Stimulated activated CD8-positive, alpha-beta memory T cell treated with anti-CD3 and anti-CD28 coated beads, Interleukin-7, amount 100 ng/mL, for 48 hours (primary cell): ENCODE results near the gene TMEM165.
"Not testable (repeated sequence)": the region's sequence is repeated elsewhere in the genome, so short reads cannot be mapped to it uniquely, and the experiment has no call there.

Experiments
- DNase-seq, 2 donors: peaks; one replicate each; pipeline ENCODE4 v3.0.0-alpha.2; 2020; ENCODE audit warnings: low read depth in 1 of 2; ENCODE audit errors: extremely low read depth in 1 of 2

TMEM165 gene

GRCh38 chr4:55395529-55396307 is at the start of gene TMEM165:
Gene TMEM165, plus strand, starts transcription at chr4:55395957. Its CDS starts 233 bp downstream, at chr4:55396190.
- DNase-seq = peak; percentile 85 to 87

GRCh38 chr4:55345980-55346850 is 49.5 kb upstream of the TMEM165 start, which contains the start of gene SRD5A3:
Gene SRD5A3, plus strand, starts transcription at chr4:55346242. Its CDS starts 95 bp downstream, at chr4:55346337.
- peak; percentile 63 to 76 for DNase-seq

DNA sequence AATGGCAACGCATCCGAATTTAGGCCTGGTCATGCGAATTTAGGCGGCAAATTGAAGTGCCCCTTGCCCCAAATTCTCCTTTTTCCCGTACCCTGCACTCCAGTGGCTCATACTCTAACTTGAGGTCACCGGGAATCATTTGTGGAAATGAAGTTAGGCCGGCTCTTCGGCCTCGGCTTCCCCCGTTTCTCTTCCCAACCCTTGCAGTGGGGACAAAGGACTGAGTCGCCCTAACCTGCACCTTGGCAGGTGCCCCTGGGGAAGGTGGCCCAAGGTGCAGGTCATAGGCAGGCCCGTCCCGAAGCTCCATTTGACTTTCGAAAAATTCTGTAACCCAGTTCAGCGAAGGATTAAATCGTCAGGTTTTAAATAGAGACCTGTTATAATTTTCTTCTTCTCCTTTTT is 48.9 kb upstream of the TMEM165 start:
- no peak for DNase-seq

DNA sequence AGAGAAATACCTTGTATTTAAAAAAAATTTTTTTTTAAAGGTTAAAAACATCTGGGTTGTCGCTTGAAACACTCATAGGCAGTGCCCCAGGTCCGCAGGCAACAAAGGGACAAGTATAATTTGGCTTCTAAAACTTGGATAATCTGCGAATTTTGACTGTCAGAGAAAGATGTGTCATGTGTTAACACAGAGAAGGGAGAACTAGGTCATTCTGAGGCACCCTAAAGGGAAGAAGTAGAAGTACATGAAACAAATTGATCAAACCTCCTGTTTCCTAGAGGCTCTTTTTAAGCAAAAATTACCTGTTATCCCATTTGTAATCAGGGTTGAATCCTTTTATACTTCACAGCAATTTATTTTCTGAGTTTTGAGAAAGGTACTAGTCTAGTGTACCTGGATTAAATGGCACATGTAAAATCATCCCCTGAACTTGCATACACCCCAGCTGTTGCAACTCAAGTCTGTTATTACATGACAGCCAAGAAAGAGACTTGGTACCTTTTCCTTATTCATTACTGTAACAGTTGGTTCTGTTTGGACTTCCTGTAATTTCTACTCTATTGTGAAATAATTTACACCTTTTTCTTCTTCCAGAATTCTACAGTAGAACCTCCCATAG is 48.0 kb upstream of the TMEM165 start:
- DNase-seq = no peak

DNA sequence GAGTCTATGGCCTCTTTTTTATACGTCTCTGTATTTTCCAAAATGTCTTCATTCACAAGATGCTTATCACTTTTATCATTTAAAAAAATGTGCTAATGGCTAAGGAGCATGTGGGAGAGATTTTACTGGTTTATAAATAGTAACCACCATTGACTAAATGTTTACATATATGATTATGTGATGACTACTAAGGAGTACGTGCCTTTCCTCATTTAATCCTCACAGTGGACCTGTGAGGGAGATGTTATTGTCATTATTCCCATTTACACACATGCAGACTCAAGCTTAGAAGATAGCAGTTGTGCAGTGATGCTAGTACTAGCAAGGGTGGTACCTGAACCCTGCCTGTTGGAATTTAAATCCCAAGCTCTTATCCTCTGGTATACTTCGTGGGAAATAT is 47.3 kb upstream of the TMEM165 start:
- no peak for DNase-seq

DNA sequence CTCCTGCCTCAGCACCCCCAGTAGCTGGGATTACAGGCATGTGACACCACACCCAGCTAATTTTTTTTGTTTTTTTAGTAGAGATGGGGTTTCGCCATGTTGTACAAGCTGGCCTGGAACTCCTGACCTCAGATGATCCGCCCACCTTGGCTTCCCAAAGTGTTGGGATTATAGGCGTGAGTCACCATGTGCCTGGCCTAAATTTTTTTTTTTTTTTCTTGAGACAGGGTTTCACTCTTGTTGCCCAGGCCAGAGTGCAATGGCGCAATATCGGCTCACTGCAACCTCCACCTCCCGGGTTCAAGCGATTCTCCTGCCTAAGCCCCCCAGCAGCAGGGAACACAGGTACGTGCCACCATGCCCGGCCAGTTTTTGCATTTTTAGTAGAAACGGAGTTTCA is 44.9 kb upstream of the TMEM165 start:
- DNase-seq = not testable (repeated sequence)

GRCh38 chr4:55351824-55352223 is 43.9 kb upstream of the TMEM165 start:
- DNase-seq = no peak

GRCh38 chr4:55352726-55353125 is 43.0 kb upstream of the TMEM165 start:
- no peak for DNase-seq

- not testable (repeated sequence) for DNase-seq
These were observed 42.5 kb upstream of the TMEM165 start for GRCh38 chr4:55353228-55353747.

- no peak for DNase-seq
These were observed 41.1 kb upstream of the TMEM165 start for GRCh38 chr4:55354648-55355047.

GRCh38 chr4:55355555-55355954 is 40.2 kb upstream of the TMEM165 start:
- DNase-seq = no peak

DNA sequence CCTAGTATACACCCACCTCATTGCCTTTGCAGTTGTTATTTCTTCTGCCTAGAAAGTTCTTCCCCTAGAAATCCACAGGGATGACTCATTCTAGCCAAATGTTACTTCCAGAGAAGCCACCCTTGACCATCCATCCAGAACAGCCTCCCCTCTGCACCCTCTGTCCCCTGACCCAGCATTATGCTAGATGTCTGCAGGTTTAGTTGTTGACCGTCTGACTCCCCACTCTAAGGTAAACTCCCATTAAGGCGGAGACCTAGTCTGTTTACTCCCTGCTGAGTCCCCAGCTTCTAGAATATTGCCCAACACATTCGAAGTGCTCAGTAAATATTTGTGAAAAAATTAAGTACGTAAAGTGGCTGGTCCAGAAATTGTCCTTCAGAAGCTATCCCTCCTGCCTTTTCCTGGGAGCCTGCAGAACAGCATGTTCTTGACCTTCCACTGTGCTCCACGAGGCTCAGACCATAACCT is 38.7 kb upstream of the TMEM165 start:
- DNase-seq = no peak

DNA sequence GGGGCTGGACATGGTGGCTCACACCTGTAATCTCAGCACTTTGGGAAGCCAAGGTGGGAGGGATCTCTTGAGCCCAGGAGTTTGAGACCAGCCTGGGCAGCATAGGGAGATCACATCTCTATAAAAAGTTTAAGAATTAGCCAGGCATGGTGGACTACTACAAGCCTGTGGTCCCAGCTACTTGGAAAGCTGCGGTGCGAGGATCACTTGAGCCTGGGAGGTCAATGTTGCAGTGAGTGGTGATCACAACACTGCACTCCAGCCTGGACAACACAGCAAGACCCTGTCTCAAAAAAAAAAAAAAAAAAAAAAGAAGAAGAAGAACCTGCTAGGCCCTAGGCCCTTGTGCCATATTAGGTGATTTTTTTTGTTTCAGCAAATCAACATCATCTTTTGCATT is 37.5 kb upstream of the TMEM165 start:
- DNase-seq = no peak

- no peak for DNase-seq
These were observed 37.1 kb upstream of the TMEM165 start for GRCh38 chr4:55358668-55359067.

DNA sequence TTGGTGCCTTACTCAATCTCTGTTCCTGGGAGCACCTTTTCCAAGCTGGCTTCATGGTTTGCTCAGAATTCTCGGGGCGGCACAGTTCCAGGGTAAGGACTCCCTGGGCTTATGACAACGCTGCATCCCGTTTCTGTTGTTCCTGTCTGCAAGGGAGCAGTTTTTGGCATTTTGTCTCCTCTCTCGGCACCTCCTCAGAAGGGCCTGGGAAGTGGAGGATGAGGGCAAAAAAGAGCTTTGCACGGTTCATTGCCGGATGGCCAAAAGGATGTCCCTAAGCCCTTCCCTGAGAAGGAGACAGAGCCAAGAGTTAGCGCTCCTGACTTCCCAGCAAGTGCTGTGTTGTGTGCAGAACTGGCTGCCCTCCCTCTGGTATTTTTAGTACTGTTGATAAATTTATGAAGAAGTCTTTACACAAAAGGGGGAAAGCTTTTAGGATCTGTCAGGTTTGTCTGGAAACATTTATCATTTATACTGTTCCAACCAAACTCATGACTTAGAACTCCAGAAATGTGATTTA is 36.3 kb upstream of the TMEM165 start:
- no peak for DNase-seq

DNA sequence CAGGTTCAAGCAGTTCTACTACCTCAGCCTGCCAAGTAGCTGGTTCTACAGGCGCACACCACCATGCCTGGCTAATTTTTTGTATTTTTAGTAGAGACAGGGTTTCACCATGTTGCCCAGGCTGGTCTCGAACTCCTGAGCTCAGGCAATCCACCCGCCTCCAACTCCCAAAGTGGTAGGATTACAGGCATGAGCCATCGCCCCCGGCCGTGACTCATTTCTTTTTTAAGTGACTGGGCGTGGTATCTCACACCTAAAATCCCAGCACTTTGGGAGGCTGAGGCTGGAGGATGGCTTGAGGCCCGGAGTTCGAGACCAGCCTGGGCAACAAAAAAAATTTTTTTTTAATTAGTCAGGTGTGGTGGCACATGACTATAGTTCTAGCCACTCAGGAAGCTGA is 32.8 kb upstream of the TMEM165 start:
- DNase-seq = not testable (repeated sequence)

DNA sequence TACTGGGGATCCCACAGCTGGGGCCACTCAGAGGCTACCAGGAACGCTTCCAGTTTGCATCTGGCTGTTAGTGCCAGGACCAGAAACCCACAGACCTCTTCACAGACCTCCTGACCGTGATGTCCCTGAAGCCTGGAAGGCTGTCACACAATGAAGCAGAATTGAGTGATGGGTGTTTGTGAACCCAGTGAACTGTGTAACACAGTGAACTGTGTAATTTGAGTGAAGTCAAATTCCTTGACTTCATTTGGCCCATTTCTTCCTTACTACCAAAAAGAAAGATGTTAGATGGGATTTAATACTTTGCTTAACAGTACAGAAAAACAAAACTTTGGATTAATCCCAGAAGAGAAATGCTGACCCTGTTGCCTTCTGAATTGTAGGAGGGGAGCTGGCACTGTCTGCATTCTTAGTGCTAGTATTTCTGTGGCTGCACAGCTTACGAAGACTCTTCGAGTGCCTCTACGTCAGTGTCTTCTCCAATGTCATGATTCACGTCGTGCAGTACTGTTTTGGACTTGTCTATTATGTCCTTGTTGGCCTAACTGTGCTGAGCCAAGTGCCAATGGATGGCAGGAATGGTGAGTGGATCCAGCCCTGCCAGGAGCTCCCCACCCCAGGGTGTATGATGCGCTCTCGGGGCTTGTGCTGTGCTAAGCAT is 31.9 kb upstream of the TMEM165 start:
- no peak for DNase-seq

DNA sequence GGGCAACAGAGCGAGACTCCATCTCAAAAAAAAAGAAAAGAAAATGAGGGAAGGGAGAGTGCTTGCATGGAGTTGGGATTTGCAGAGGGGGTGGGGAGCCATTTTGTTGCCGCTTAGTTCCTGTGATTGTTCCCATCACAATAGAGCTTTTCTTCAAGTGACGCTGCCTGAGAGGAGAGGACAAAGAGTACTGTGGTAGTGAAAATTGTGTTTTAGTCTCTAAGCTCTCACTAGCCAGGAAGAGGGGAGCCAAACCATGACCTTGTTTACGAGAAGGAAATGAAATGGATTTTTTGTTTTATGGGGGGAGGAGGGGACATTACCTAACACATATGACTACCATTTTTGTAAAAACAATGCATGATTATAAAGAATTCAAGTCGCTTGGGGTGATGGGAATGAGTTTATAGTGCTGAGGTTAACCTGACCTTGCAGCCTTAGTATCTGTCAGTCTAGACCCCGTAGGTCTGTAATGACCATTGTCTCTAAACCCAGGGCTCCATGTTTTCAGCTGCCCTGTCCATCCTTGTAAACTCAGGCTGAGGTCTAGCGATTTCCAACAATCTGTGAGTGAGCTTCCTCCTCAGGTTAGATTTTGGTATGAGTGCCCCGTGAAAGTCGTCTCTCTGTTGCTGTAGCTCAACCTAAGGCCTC is 30.9 kb upstream of the TMEM165 start:
- no peak for DNase-seq

DNA sequence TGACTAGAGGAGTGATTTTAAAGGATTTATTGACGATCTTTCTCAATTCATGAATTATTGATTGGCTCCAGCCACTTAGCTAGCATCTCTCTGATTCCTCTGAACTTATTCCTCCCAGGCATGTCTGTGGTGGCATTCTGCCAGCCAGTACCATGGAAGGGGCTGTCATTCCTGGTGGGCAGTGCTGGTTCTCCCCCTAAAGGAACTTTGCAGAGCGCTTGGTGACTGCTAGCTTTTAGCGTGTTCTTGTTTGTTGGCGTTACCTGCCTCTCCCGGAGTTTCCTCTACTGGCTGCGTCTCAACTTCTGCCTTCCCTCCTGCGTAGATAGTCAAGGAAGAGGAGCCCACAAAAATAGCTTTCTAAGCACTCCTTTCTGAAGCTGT is 30.4 kb upstream of the TMEM165 start:
- DNase-seq = no peak

DNA sequence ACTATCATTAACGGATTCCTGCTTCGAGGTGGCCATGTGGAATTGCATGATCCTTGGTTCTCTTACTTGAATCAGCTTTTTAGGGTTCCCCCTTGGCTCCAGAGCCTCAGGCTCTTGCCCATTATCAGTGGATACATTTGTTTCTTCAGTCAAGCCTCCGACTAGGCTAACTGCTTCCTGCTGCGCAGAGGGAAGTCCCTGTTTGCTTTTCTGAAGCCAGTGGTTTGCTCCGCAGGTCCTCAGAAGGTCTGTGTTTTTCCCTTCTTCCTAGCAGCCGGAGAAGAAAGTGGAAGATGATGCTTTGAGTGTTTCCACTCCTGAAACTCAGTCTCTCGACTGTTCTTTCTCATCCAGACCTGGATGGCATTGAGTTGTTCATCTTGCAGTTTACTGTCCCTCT is 29.1 kb upstream of the TMEM165 start:
- DNase-seq = no peak
